Measurements from ENCODE around the gene ERICH4.
A peak's percentile ranks its signal among the peaks of the same experiment; 100 is the strongest.
"Not testable (repeated sequence)": the region's sequence is repeated elsewhere in the genome, so short reads cannot be mapped to it uniquely, and the experiment has no call there.

ERICH4 gene

DNA sequence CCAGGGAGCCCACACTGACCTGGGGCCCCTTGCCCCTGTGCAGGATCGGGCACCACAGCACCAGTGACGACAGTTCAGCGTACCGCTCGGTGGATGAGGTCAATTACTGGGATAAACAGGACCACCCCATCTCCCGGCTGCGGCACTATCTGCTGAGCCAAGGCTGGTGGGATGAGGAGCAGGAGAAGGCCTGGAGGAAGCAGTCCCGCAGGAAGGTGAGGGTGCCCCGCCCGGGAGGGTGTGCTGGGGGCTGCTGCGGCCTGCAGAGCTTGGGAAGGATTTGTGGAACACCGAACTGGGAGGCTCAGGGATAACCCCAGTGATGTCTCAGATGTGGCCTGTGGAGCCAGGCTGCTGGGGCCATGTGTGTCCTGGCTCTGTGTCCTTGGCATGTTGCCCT lies 20.0 kb upstream of the ERICH4 start:
- DNase-seq (ENCODE audit: low spot score) = no peak
- Mint-ChIP-seq H3K27me3 (ENCODE audit: low read depth) (no peaks in the 10 kb centered on the region), H3K4me1 (ENCODE audit: low read depth) (peaks cover 10% of the 10 kb centered on the region), H3K36me3 (ENCODE audit: low read depth) (peaks cover 14% of the 10 kb centered on the region), H3K9me3 (no peaks in the 10 kb centered on the region), H3K4me3 (no peak overlapping the region), H3K27ac (no peak overlapping the region)

DNA sequence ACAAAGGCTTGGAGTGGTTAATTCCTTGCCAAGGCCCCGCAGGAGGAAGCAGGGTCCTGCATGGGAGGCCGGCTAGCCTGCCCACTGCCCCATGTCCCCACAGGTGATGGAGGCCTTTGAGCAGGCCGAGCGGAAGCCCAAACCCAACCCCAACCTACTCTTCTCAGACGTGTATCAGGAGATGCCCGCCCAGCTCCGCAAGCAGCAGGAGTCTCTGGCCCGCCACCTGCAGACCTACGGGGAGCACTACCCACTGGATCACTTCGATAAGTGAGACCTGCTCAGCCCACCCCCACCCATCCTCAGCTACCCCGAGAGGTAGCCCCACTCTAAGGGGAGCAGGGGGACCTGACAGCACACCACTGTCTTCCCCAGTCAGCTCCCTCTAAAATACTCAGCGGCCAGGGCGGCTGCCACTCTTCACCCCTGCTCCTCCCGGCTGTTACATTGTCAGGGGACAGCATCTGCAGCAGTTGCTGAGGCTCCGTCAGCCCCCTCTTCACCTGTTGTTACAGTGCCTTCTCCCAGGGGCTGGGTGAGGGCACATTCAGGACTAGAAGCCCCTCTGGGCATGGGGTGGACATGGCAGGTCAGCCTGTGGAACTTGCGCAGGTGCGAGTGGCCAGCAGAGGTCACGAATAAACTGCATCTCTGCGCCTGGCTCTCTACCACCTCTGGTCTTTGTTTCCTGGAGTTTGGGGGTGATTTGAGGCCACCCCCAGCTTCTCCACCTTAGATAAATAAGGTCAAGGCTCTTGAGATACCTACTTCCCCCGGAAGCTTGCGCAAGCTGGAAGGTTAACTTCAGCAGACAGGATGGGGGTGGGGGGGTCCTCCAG lies 18.4 kb upstream of the ERICH4 start:
- DNase-seq (ENCODE audit: low spot score) = no peak
- H3K27ac Mint-ChIP-seq = no peak overlapping the region
- no peak overlapping the region for H3K4me3 Mint-ChIP-seq
- H3K4me1 Mint-ChIP-seq (ENCODE audit: low read depth) = peaks cover 19% of the 10 kb centered on the region
- no peaks in the 10 kb centered on the region for H3K27me3 Mint-ChIP-seq (ENCODE audit: low read depth)
- H3K36me3 Mint-ChIP-seq (ENCODE audit: low read depth) = peaks cover 13% of the 10 kb centered on the region
- H3K9me3 Mint-ChIP-seq = no peaks in the 10 kb centered on the region

DNA sequence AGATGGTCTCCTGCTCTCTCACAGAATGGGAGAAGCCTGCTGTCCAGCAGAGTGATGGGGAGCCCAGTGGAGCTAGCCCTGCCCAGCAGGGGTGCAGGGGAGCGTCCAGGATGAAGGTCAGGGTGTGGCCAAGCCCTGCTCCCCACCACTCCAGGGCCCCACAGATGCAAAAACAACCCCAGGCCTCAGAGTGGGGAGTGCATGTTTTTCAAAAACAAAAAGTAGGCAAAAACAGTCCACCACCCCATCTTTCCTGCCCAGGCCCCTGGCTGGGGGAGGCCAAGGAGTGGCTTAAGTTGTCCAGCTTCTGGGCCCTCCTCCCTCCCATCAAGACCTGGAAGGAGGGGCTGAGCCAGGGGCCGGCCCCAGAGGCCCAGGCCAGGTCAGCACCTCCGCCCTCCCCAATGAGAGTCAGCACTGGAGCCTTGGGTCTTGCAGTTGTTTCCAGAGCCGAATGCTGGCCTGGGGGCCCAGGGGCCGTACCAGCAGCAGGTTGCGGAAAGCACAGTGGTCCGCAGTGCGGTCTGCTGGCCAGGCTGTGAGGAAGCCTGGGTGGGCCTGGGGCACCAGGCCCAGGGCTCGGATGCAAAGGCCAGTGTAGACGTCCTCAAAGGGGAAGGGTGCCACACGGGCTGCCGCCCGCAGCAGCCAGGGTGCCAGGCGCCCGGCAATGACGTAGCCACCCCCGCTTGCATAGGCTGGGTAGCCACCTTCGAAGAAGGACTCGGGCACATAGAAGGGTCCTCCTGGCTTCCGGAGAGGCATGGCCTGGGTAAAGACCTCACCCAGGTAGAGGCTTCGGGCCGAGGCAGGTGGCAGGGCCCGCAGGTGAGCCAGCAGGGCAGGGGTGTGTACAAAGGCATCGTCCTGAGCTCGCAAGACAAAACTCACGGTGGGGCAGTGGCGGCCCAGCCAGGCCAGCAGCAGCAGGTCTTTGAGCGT lies 17.5 kb upstream of the ERICH4 start:
- no peaks in the 10 kb centered on the region for H3K27me3 Mint-ChIP-seq (ENCODE audit: low read depth)
- H3K36me3 Mint-ChIP-seq (ENCODE audit: low read depth) = peaks cover 13% of the 10 kb centered on the region
- no peaks in the 10 kb centered on the region for H3K9me3 Mint-ChIP-seq
- H3K4me3 Mint-ChIP-seq = no peak overlapping the region
- DNase-seq (ENCODE audit: low spot score) = no peak
- peaks cover 19% of the 10 kb centered on the region for H3K4me1 Mint-ChIP-seq (ENCODE audit: low read depth)
- peak overlapping the region; percentile 31 for H3K27ac Mint-ChIP-seq

DNA sequence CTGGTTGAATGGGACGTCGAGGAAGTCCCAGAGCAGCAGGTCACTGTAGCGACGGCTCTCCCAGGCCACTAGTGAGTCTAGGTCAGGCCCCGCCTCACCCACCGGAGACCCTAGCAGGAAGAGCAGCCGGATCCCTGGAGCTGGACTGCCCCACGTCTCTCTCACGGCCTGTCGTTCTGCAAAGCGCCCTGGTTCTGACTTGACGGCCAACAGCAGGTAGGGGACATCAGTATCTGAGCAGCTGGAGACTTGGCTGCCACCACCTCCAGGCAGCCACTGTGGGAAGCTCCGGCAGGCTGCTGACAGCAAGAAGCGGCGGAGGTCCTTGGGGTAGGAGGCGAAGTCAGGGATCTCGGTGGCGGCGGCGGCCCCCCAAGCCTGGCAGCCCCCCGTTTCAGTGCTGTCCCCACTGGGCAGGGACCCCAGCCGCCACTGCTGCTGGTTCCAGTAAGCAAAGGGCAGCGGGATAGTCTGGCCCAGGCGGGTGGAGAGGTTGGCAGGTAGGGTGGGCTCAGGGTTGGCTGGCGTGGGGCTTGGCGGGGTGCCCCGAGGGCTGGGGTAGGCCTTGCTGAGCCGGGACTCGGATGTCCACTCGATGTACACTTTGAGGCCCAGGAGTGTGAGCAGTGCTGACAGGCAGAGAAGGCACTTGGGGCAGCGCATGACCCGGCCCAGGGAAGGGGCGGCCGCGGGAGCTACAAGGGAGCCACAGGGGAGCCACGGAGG lies 16.7 kb upstream of the ERICH4 start:
- H3K36me3 Mint-ChIP-seq (ENCODE audit: low read depth) = peaks cover 12% of the 10 kb centered on the region
- peak overlapping the region; percentile 31 for H3K27ac Mint-ChIP-seq

DNA sequence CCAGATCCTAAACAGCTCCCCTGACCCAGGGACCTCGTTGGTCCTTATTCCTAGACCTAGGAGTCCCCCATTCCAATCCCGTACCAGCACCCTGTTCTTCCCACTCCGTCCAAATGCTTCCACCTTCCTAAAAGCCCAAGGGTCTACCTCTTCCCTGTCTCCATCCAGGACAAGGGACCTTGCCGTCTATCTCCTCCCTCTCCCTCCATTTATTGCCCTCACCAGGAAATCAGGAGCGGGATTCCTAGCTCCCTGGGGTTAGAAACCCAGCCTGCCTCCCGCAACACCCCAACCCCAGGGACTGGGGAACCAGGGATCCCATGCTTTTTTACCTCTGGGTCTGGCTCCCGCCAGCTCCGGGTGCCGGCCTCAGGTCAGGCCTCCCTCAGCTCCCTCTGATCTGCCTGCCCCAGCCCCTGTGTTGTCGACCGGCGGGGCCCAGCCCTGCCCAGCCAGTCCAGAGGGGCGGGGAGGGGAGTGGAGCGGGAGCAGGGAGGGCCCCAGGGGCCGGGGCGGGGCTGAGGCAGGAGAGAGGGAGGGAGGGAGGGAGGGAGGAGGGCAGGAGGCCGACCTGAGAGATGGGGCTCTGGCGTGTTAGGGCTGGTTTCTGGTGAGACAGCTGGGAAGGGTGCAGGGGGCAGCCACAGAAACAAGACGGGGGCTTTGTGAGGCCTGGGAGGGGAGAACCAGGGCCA lies 15.9 kb upstream of the ERICH4 start, which contains the start of gene B3GNT8:
B3GNT8 (minus strand) TSS at position 423 of the 695 bp plus-strand sequence. CDS start 596 bp downstream, outside the sequence.
- no peaks in the 10 kb centered on the region for H3K9me3 Mint-ChIP-seq
- peak within 1 kb of the TSS; percentile 89 for H3K27ac Mint-ChIP-seq
- peak within 1 kb of the TSS; percentile 87 for H3K4me3 Mint-ChIP-seq
- H3K36me3 Mint-ChIP-seq (ENCODE audit: low read depth) = peaks cover 11% of the 10 kb centered on the region
- peaks cover 20% of the 10 kb centered on the region for H3K4me1 Mint-ChIP-seq (ENCODE audit: low read depth)
- H3K27me3 Mint-ChIP-seq (ENCODE audit: low read depth) = no peaks in the 10 kb centered on the region
- DNase-seq (ENCODE audit: low spot score) = peak; percentile 30

More for the DNA sequence above, 16.7 kb upstream of the ERICH4 start:
- Mint-ChIP-seq H3K9me3 (no peaks in the 10 kb centered on the region), H3K27me3 (ENCODE audit: low read depth) (no peaks in the 10 kb centered on the region), H3K4me1 (ENCODE audit: low read depth) (peaks cover 19% of the 10 kb centered on the region), H3K4me3 (no peak overlapping the region)
- no peak for DNase-seq (ENCODE audit: low spot score)

DNA sequence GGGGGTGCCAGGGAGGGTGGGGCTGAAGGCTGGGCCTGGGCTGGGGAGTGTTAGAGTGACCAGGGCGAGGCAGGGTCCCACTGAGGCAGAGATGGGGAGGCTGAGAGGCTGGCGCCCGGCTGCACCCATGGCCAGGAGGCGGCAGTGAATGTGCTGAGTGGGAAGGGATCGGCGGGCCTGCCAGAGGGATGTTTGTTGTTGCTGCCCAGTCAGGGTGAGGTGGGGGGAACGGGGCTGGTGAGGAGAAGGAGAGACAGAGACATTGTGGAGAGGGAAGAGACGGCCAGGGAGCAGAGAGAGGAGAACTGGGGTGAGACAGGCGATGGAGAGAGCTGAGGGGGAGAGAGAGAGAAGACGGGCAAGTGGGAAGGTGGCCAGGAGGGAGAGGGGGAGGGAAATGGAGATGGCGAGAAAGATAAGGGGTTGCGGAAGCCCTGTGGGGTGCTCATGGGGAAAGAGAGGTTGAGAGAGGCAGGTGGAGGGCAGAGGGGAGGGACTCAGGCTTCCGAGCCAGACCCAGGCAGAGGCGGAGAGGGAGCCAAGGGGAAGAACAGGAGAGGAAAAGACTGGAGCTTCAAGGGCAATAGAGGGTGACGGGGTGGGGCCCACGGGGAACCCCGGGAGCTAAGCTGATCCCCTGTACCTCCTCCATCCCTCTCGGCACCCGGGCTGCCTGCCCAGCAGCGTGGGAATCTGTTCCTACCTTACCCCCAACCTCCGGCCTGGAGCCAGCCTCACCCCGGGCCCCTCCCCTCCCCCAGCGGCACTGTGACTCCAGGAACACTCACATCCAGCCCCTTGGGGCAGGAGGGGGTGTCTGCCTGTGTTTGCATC lies 15.1 kb upstream of the ERICH4 start:
- H3K27me3 Mint-ChIP-seq (ENCODE audit: low read depth) = no peaks in the 10 kb centered on the region
- H3K4me3 Mint-ChIP-seq = peak overlapping the region; percentile 87
- DNase-seq (ENCODE audit: low spot score) = peak; percentile 42
- H3K36me3 Mint-ChIP-seq (ENCODE audit: low read depth) = peaks cover 18% of the 10 kb centered on the region
- no peaks in the 10 kb centered on the region for H3K9me3 Mint-ChIP-seq
- H3K4me1 Mint-ChIP-seq (ENCODE audit: low read depth) = peaks cover 20% of the 10 kb centered on the region
- peak overlapping the region; percentile 89 for H3K27ac Mint-ChIP-seq

DNA sequence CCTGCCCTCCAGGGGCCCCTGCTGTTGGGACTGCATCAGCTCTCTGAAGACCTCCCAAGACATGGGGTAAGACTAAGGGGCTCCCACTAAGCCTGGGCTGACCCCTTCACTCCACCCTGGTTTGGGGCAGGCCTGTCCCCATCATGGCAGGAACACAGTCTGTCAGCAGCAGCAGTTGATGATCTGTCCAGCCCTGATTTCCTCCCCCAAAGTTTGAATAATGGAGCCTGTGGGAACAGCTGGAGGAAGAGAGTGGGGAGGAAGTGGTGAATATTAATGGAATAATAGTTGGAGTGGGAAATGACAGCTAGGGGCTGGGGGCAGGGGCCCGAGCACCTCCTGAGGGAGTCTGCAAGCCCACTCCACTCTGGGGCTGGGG lies 14.5 kb upstream of the ERICH4 start:
- Mint-ChIP-seq H3K27me3 (ENCODE audit: low read depth) (no peaks in the 10 kb centered on the region), H3K9me3 (no peaks in the 10 kb centered on the region), H3K4me1 (ENCODE audit: low read depth) (peaks cover 20% of the 10 kb centered on the region), H3K27ac (peak overlapping the region; percentile 21), H3K36me3 (ENCODE audit: low read depth) (peaks cover 18% of the 10 kb centered on the region), H3K4me3 (peak overlapping the region; percentile 87)
- no peak for DNase-seq (ENCODE audit: low spot score)

DNA sequence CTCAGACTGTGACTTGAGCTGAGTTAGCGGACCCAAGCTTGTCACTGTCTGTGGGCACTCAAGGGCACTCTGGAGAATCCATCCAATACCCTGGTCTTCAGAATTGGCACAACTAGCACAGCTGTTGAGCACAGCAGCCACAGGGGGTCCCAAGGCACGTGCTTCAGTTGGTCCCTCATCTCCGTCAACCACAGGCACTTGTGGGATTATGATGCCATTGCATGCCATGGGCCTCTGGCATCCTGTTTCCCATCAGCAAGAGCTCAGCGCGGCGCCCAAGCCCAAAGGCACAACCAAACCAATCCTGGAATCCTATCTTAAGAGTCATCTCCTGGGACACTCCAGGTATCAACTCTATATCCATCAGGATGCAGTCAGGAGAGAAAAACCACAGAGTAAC lies 12.0 kb upstream of the ERICH4 start:
- Mint-ChIP-seq H3K27me3 (ENCODE audit: low read depth) (no peaks in the 10 kb centered on the region), H3K36me3 (ENCODE audit: low read depth) (peaks cover 17% of the 10 kb centered on the region), H3K9me3 (no peaks in the 10 kb centered on the region), H3K4me1 (ENCODE audit: low read depth) (peaks cover 22% of the 10 kb centered on the region), H3K27ac (no peak overlapping the region), H3K4me3 (no peak overlapping the region)
- DNase-seq (ENCODE audit: low spot score) = no peak

DNA sequence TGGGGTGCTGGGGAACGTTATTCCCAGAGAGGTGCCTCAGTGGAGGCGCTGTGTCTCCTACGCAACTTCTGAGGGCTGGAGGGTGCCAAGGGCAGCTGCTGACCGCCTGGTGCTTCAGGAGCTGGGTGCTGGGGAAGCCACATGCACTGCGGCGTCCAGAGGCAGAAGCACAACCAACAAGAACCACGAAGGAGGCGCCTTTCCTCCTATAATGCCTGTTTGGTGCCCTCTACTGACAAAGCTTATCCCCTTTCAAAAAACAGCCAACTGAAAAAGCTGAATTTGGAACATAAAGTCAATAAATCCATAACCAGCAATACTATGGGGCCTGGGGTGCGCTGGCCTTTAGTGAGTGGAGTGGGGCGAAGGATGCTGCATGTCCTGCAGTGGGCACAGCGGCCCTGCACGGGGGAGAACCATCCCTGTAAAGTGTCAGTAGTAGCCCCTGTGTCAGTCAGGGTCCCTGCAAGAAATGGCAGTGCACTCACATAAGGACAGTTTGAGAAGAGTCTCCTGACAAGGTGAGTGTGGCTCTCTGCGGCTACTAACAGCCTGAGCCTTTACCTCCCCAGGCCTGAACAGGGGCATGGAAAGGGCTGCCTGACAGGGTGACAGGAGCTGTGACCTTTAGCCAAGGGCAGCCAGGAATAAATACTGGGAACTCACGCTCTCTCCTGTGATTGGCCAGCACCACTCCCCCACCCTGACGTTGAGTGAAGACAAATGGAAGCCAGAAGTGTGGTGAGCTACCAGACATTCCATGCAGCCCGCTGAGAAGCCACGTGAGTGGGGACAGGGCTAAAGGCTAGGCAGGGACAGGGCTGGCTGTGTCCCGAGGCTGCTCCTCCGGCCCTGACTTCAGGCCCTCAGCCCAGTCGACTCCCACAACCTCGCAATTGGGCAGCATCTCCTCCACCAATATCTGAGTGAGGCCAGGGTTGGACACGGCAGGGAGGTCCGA lies 11.2 kb upstream of the ERICH4 start:
- H3K4me3 Mint-ChIP-seq = no peak overlapping the region
- no peaks in the 10 kb centered on the region for H3K9me3 Mint-ChIP-seq
- DNase-seq (ENCODE audit: low spot score) = no peak
- no peaks in the 10 kb centered on the region for H3K27me3 Mint-ChIP-seq (ENCODE audit: low read depth)
- peaks cover 17% of the 10 kb centered on the region for H3K36me3 Mint-ChIP-seq (ENCODE audit: low read depth)
- H3K27ac Mint-ChIP-seq = peak overlapping the region; percentile 49
- H3K4me1 Mint-ChIP-seq (ENCODE audit: low read depth) = peaks cover 21% of the 10 kb centered on the region

DNA sequence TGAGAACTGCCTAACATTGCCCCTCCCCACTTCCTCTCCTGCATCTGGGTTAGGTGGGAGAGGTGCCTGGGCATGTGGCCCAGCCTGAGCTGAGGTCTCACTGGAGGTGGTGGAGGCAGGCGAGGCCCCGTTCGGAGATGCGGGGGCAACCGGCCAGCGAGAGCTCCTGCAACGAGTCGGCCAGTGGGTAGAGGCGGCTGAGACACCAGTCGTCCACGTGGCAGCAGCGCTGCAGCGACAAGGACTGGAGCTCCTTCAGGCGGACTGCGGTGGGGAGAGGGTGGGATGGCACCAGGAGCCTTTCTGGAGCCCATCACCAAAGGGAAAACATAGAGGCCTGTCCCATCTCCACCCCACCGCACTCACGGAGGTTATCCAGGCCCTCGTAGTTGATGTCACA lies 9.8 kb upstream of the ERICH4 start:
- no peak for DNase-seq (ENCODE audit: low spot score)
- Mint-ChIP-seq H3K4me3 (no peak overlapping the region), H3K4me1 (ENCODE audit: low read depth) (peaks cover 12% of the 10 kb centered on the region), H3K27me3 (ENCODE audit: low read depth) (no peaks in the 10 kb centered on the region), H3K27ac (no peak overlapping the region), H3K36me3 (ENCODE audit: low read depth) (peaks cover 20% of the 10 kb centered on the region), H3K9me3 (no peaks in the 10 kb centered on the region)

DNA sequence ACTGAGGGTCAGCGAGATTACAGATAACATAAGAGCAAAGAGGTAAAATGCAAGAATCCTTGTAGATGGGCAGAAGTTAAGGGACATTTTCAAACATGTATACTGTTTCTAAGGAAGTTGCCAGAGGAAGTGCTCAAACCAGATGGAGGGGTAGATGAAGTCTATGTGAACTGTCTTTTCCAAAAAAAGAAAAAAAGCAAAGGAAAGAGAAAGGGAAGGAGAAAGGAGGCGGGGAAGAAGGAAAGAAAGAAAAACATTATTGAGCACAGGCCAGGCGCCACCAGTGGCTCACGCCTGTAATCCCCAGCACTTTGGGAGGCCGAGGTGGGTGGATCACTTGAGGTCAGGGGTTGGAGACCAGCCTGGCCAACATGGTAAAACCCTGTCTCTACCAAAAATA lies 8.5 kb upstream of the ERICH4 start:
- peaks cover 10% of the 10 kb centered on the region for H3K4me1 Mint-ChIP-seq (ENCODE audit: low read depth)
- DNase-seq (ENCODE audit: low spot score) = no peak
- H3K4me3 Mint-ChIP-seq = no peak overlapping the region
- H3K9me3 Mint-ChIP-seq = no peaks in the 10 kb centered on the region
- no peaks in the 10 kb centered on the region for H3K27me3 Mint-ChIP-seq (ENCODE audit: low read depth)
- peaks cover 19% of the 10 kb centered on the region for H3K36me3 Mint-ChIP-seq (ENCODE audit: low read depth)
- H3K27ac Mint-ChIP-seq = peak overlapping the region; percentile 34

DNA sequence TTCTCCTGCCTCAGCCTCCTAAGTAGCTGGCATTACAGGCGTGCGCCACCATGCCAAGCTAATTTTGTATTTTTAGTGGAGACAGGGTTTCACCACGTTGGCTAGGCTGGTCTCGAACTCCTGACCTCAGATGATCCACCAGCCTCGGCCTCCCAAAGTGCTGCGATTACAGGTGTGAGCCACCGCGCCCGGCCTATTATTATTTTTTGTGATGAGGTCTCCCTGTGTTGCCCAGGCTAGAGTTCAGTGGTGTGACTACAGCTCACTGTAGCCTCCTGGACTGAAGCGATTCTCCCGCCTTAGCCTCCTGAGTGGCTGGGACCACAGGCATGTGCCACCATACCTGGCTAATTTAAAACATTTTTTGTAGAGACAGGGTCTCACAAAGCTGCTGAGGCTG lies 7.6 kb upstream of the ERICH4 start:
- H3K4me3 Mint-ChIP-seq; H3K27me3 Mint-ChIP-seq (ENCODE audit: low read depth); H3K9me3 Mint-ChIP-seq; H3K27ac Mint-ChIP-seq; DNase-seq (ENCODE audit: low spot score): not testable (repeated sequence)
- peaks cover 15% of the 10 kb centered on the region for H3K4me1 Mint-ChIP-seq (ENCODE audit: low read depth)
- H3K36me3 Mint-ChIP-seq (ENCODE audit: low read depth) = peaks cover 19% of the 10 kb centered on the region
